Uterus (tissue), 2 donors: ENCODE measurements around the gene USP37.

Experiments
- POLR2A ChIP-seq, 2 donors: fragments of 450-650 bp; IDR thresholded peaks; one replicate each; pipeline ENCODE4 v1.6.1; 2016; ENCODE audit warnings: antibody characterized with exemption in 2 of 2, mild to moderate bottlenecking in 1 of 2, moderate library complexity in 1 of 2
- TF ChIP-seq, protein P1 (sequence below), 4 experiments: fragments of 200-600 bp in 2 of 4; fragments of 450-650 bp in 2 of 4; sonication (generic) in 2 of 4; IDR thresholded peaks; one replicate each; pipeline ENCODE4 v1.5.1; 2016 to 2019; ENCODE audit warnings: antibody characterized with exemption in 4 of 4, mild to moderate bottlenecking in 2 of 4, moderate library complexity in 1 of 4

DNA sequence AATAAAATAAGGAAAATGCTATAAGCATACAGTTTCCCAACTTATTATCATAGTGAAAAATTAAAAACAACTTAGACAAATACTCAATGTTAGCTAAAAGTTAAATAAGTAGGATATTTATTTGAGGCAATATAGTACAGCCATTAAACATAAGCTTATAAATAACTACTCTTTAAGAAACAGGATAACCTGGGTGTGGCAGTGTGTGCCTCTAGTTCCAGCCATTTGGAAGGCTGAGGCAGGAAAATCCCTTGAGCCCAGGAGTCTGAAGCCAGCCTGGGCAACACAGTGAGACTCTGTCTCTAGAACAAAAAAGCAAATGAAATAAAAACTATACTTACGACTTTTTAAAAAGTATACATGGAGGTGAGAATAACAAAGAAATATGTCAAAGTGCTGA lies 109.6 kb downstream of the USP37 start:
- TF ChIP-seq, protein P1, sequence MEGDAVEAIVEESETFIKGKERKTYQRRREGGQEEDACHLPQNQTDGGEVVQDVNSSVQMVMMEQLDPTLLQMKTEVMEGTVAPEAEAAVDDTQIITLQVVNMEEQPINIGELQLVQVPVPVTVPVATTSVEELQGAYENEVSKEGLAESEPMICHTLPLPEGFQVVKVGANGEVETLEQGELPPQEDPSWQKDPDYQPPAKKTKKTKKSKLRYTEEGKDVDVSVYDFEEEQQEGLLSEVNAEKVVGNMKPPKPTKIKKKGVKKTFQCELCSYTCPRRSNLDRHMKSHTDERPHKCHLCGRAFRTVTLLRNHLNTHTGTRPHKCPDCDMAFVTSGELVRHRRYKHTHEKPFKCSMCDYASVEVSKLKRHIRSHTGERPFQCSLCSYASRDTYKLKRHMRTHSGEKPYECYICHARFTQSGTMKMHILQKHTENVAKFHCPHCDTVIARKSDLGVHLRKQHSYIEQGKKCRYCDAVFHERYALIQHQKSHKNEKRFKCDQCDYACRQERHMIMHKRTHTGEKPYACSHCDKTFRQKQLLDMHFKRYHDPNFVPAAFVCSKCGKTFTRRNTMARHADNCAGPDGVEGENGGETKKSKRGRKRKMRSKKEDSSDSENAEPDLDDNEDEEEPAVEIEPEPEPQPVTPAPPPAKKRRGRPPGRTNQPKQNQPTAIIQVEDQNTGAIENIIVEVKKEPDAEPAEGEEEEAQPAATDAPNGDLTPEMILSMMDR (IDR thresholded peaks at IDR 0.05): no peak
- no peak for TF ChIP-seq POLR2A (IDR thresholded peaks at IDR 0.05)
